Heart left ventricle (tissue), 13 donors: ENCODE results near the gene EDNRB.

Experiments
- CTCF ChIP-seq, 12 donors: fragments of 200-600 bp; sonication (generic) in 4 of 12; IDR thresholded peaks; one replicate each; pipeline versions ENCODE4 v1.5.0 to v1.8.0; 2018 to 2022; ENCODE audit warnings: antibody characterized with exemption in 12 of 12, mild to moderate bottlenecking in 5 of 12
- POLR2A ChIP-seq, 2 donors: fragments of 450-650 bp; IDR thresholded peaks; one replicate each; pipeline ENCODE4 v1.6.1; 2017; ENCODE audit warnings: antibody characterized with exemption in 2 of 2, mild to moderate bottlenecking in 2 of 2, moderate library complexity in 2 of 2
- donor health status: ischemic (EF 13 %, LVEDD 7.1; RV severe dilation, severe dysfunction).
- donor health status: DM: no; HTN: yes; CAD: no.
- donor health status: DM: no; HTN: no; CAD: no.
- donor health status: ischemic (EF 25% LVEDD 6.9; RV normal size, moderate dysfunction).
- donor health status: ischemic (EF 25% LVEDD 5.7; RV mildly dilated, moderate dysfunction).
- donor health status: ischemic (EF 35%, LVEDD 5.7; RV mildly dilated, moderate dysfunction).
- donor health status: nonischemic (EF 11% LVEDD 7.7; RV severe dilation, severe dysfunction).
- donor health status: DM: yes; HTN: yes; CAD: no.
- donor health status: PGD.
- donor health status: ischemic (EF 29% LVEDD 5.4; RV normal size, mild dysfunction).
- donor health status: nonischemic (EF 23%, LVEDD 6.1; RV moderate dilation, normal function).

- no peak for TF ChIP-seq CTCF (IDR thresholded peaks at IDR 0.05)
- TF ChIP-seq POLR2A (IDR thresholded peaks at IDR 0.05), result no peak
These were observed 27.1 kb downstream of the EDNRB start for GRCh38 chr13:77891486-77891885.
